GM12865 (cell line): ENCODE results near the gene RGS2.

Experiments used
- DNase-seq: peaks from one replicate; pipeline ENCODE4 v3.0.0; 2010; ENCODE audit warnings: low read depth
- H3K4me3 ChIP-seq: 2 replicates; pipeline ENCODE4 v1.5.1; 2011; ENCODE audit warnings: mild to moderate bottlenecking, low read depth, low read length, control low read depth
- CTCF ChIP-seq: IDR thresholded peaks from 2 replicates; pipeline ENCODE4 v1.5.1; 2011; ENCODE audit warnings: low read length, control low read depth, low read depth, inconsistent platforms; ENCODE audit not compliant: insufficient read depth; ENCODE audit errors: missing control alignments

RGS2 gene

GRCh38 chr1:192794768-192795035, 14.1 kb upstream of the RGS2 start:
- TF ChIP-seq CTCF, result no peak
- no peak overlapping the region for H3K4me3 ChIP-seq

GRCh38 chr1:192795916-192796618, 12.8 kb upstream of the RGS2 start:
- TF ChIP-seq CTCF, result no peak
- no peak overlapping the region for H3K4me3 ChIP-seq
- no peak for DNase-seq

More at GRCh38 chr1:192794768-192795035, 14.1 kb upstream of the RGS2 start:
- DNase-seq, result no peak

GRCh38 chr1:192797143-192797542, 11.7 kb upstream of the RGS2 start:
- TF ChIP-seq CTCF, result no peak
- DNase-seq, result no peak
- H3K4me3 ChIP-seq, result no peak overlapping the region

GRCh38 chr1:192797891-192798290, 10.9 kb upstream of the RGS2 start:
- no peak overlapping the region for H3K4me3 ChIP-seq
- no peak for TF ChIP-seq CTCF
- no peak for DNase-seq

- TF ChIP-seq CTCF, result no peak
- no peak for DNase-seq
- H3K4me3 ChIP-seq, result no peak overlapping the region
Measured at GRCh38 chr1:192801451-192801850, 7.4 kb upstream of the RGS2 start.

- H3K4me3 ChIP-seq, result no peak overlapping the region
- DNase-seq, result no peak
- no peak for TF ChIP-seq CTCF
Measured at GRCh38 chr1:192802406-192802805, 6.4 kb upstream of the RGS2 start.

GRCh38 chr1:192803501-192803900, 5.3 kb upstream of the RGS2 start:
- DNase-seq, result no peak
- no peak for TF ChIP-seq CTCF
- no peak overlapping the region for H3K4me3 ChIP-seq
